ENCODE measurements around the gene TTC1. TPM values are rescaled to one million over a fixed set of nuclear protein-coding genes. Genes with fewer than 3 reads are reported as not detected.

The TTC1 gene
- polyA plus RNA-seq, 1 experiment, result 23.2 TPM

DNA sequence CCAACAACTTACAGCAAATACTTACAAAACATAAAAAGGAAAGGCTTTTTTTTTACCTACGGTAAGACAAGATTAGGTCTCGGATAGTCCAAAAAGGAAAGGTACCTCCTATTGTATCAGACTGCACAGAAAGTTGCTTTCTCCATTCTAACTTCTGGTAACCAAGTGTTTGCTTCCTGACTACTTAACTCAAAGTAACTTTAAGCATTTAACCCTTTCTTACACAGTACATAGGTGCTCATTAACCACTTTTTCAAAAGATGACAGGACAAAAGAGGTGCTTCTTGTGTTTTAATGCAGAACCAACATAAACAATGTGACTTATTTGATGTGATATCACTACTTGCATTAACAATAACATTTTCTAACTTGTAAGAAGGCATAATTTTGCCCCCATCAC is 87.2 kb downstream of the TTC1 start:
- ChIA-PET POLR2A (no interaction called here), CTCF (no interaction called here)
- TF ChIP-seq, protein P1, sequence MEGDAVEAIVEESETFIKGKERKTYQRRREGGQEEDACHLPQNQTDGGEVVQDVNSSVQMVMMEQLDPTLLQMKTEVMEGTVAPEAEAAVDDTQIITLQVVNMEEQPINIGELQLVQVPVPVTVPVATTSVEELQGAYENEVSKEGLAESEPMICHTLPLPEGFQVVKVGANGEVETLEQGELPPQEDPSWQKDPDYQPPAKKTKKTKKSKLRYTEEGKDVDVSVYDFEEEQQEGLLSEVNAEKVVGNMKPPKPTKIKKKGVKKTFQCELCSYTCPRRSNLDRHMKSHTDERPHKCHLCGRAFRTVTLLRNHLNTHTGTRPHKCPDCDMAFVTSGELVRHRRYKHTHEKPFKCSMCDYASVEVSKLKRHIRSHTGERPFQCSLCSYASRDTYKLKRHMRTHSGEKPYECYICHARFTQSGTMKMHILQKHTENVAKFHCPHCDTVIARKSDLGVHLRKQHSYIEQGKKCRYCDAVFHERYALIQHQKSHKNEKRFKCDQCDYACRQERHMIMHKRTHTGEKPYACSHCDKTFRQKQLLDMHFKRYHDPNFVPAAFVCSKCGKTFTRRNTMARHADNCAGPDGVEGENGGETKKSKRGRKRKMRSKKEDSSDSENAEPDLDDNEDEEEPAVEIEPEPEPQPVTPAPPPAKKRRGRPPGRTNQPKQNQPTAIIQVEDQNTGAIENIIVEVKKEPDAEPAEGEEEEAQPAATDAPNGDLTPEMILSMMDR (IDR thresholded peaks at IDR 0.05; ENCODE audit: insufficient read depth, low read depth, low read length), result no peak
- H3K4me3 ChIP-seq (ENCODE audit: low read depth, low read length), result no peak overlapping the region
- H3K36me3 ChIP-seq (ENCODE audit: control insufficient read depth, insufficient read depth, low read length), result peaks cover 3% of the 10 kb centered on the region
- no peaks in the 10 kb centered on the region for H3K27me3 ChIP-seq (ENCODE audit: control insufficient read depth, insufficient read depth, low read length)
- no peak for DNase-seq (ENCODE audit: low read depth)

DNA sequence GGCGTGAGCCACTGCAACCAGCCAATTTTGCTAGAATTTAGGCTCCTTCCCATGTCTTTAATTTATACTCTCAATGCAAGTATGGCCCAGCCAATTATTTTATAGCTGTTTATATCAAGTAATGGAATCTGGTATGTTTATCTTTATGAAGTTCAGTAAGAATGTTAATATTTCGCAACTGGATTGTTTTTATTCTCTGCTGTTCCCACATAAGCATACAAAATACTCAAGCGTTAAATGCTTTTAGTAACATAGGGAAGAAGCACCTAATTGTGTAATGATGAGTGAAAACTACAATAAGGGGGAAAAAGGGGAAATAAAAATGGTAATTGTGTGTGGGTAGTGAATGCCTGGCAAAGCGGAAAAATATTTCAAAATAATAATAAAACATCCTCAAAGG is 89.1 kb downstream of the TTC1 start:
- ChIA-PET POLR2A (no interaction called here), CTCF (interaction anchor here (1.2 kb wide), 1 partner anchor 76 kb away, joined by 4 read pairs; no protein-coding TSS in a partner anchor)
- DNase-seq (ENCODE audit: low read depth), result no peak
- Histone ChIP-seq H3K36me3 (ENCODE audit: control insufficient read depth, insufficient read depth, low read length) (peaks cover 3% of the 10 kb centered on the region), H3K27me3 (ENCODE audit: control insufficient read depth, insufficient read depth, low read length) (no peaks in the 10 kb centered on the region), H3K4me3 (ENCODE audit: low read depth, low read length) (no peak overlapping the region)
- TF ChIP-seq, protein P1 (IDR thresholded peaks at IDR 0.05; ENCODE audit: insufficient read depth, low read depth, low read length), result no peak

DNA sequence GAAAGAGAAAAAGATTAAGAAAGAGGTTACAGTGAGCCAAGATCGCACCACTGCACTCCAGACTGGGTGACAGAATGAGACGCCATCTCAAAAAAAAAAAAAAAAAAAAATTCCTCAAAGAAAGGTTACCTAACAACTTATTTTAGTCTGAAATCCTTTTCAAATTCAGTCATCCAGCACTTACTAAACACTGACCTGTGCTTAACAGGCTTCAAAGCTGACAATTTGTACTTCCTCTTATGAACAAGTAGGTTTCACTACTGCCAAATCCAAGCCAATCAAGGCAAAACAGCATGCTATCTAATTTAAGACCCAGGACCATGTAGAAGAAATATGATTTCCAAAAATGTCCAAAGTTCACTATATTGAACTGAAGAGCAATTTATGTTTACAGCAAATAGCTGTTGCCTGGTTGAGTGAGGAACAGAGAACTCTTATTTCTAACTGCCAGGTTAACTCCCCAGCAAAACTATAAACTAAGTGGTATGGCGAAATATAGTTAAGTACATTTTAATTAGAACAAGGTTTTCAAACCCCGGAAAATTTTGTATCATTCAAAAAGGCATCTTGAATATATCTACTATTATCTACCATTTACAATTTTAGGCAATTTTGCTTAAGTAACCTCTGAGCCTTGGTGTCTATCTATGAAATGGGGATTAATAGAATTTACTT is 96.9 kb downstream of the TTC1 start:
- ChIA-PET CTCF (interaction anchor here (0.6 kb wide), 1 partner anchor 166 kb away, joined by 3 read pairs; no protein-coding TSS in a partner anchor), POLR2A (interaction anchor here (0.6 kb wide), 1 partner anchor 13 kb away, joined by 3 read pairs; the partner anchor contains the start of gene PWWP2A)
- DNase-seq (ENCODE audit: low read depth), result no peak
- TF ChIP-seq, protein P1 (IDR thresholded peaks at IDR 0.05; ENCODE audit: insufficient read depth, low read depth, low read length), result no peak
- no peaks in the 10 kb centered on the region for H3K27me3 ChIP-seq (ENCODE audit: control insufficient read depth, insufficient read depth, low read length)
- H3K4me3 ChIP-seq (ENCODE audit: low read depth, low read length), result no peak overlapping the region
- H3K36me3 ChIP-seq (ENCODE audit: control insufficient read depth, insufficient read depth, low read length), result no peaks in the 10 kb centered on the region

DNA sequence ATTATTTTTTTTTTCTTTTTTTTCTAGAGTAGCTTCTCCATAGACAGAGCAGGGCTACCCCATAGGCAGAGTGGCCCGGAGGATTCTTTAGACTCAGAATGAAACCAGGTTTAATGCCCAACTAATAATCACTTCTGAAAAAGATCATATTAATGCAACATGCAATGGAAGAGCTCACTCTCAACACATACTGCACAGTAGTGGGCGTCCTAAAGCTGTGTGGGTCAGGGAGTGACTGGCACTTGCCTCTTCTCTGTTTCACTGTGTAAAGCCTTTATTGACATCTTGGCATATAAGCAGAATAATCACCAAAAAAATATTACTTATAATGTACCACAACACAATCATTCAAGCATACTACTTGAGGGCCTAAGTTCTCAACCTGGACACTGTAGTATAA is 99.2 kb downstream of the TTC1 start:
- H3K36me3 ChIP-seq (ENCODE audit: control insufficient read depth, insufficient read depth, low read length), result peaks cover 3% of the 10 kb centered on the region; the same call in 1 of the 2 replicates
- CTCF ChIA-PET, result interaction anchor here (1.0 kb wide), 1 partner anchor 237 kb away, joined by 3 read pairs; no protein-coding TSS in a partner anchor
- POLR2A ChIA-PET, result no interaction called here
- H3K27me3 ChIP-seq (ENCODE audit: control insufficient read depth, insufficient read depth, low read length), result no peaks in the 10 kb centered on the region
- TF ChIP-seq, protein P1 (IDR thresholded peaks at IDR 0.05; ENCODE audit: insufficient read depth, low read depth, low read length), result no peak
- DNase-seq (ENCODE audit: low read depth), result no peak
- no peak overlapping the region for H3K4me3 ChIP-seq (ENCODE audit: low read depth, low read length)

Small RNAs within 50 kb of the gene (small RNA-seq; reads per million reads assigned to genes)
- not detected for gene RF00019 (ENCODE audit: insufficient read length, low read depth, low replicate concordance)

Other genes starting within 250 kb of the TTC1 start
- gene ADRA1B, start 92.7 kb upstream of the TTC1 start, polyA plus RNA-seq (2011; rRNA removed), result 1.1 and 2.1 TPM in 2 replicates
- gene PWWP2A, start 110.3 kb downstream of the TTC1 start, polyA plus RNA-seq (2011; rRNA removed), result 8.7 and 10.6 TPM in 2 replicates
- not detected in 2 replicates for gene FABP6, start 220.4 kb downstream of the TTC1 start, polyA plus RNA-seq (2011; rRNA removed)

Data from BJ (cell line).